Ovary (tissue), 3 donors: Measurements from ENCODE around the gene EHBP1.

Source experiments
- EP300 ChIP-seq: sonication (generic); formaldehyde crosslinking; IDR thresholded peaks from one replicate; pipeline ENCODE4 v1.6.1; 2017; ENCODE audit warnings: antibody characterized with exemption
- POLR2A ChIP-seq: fragments of 450-650 bp; IDR thresholded peaks from one replicate; pipeline ENCODE4 v1.6.1; 2017; ENCODE audit warnings: antibody characterized with exemption, mild to moderate bottlenecking, moderate library complexity
- TF ChIP-seq, protein P1 (sequence below), 3 donors: fragments of 450-650 bp in 2 of 3; fragments of 200-600 bp in 1 of 3; IDR thresholded peaks; one replicate each; pipeline versions ENCODE4 v1.5.1 to v1.8.0; 2016 to 2022; ENCODE audit warnings: antibody characterized with exemption in 3 of 3, mild to moderate bottlenecking in 1 of 3
- donor health status: DM: no; HTN: no; CAD: no.

DNA sequence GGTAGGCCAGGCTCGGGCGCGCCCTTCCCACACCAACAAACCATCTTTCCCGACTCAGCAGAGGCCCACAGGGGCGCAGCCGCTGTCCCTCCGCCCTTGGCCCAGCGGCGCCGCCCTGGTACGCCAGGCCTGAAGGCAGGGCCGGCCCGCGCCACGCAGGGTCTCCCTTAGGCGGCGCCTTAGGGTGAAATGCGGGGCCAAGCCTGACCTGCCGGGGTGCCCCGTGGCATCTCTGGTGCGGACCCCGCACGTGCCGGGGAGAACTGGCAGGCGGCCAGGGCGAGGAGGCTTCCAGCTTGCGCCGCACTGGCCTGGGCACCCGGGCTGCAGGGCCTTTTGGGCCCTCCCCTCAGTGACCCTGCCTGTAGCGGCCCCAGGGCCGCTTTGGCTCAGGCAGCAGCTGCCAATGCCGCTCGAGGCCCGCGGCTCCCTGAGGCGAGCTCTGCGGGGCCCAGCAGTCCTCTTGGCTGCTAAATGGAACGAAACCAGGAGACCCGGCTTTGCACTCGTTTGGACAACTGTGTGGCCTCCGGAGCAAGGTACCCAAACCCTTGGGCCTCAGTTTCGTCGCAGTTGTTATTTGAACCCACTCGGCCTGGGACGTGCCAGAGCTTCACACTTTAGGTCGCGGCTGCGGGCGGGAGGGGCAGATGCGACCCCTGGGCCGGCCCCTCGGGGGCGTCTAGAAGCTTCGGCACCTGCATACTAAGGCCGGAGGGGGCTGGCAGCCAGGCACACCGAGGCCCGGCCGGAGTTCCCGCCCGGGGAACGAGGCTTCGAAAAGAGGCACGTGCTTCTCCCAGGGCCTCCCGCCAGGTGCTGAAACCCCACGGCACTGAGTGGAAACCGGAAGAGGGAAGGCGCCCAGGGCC, 353.6 kb downstream of the EHBP1 start:
- TF ChIP-seq, protein P1, sequence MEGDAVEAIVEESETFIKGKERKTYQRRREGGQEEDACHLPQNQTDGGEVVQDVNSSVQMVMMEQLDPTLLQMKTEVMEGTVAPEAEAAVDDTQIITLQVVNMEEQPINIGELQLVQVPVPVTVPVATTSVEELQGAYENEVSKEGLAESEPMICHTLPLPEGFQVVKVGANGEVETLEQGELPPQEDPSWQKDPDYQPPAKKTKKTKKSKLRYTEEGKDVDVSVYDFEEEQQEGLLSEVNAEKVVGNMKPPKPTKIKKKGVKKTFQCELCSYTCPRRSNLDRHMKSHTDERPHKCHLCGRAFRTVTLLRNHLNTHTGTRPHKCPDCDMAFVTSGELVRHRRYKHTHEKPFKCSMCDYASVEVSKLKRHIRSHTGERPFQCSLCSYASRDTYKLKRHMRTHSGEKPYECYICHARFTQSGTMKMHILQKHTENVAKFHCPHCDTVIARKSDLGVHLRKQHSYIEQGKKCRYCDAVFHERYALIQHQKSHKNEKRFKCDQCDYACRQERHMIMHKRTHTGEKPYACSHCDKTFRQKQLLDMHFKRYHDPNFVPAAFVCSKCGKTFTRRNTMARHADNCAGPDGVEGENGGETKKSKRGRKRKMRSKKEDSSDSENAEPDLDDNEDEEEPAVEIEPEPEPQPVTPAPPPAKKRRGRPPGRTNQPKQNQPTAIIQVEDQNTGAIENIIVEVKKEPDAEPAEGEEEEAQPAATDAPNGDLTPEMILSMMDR (IDR thresholded peaks at IDR 0.05), result no peak
- TF ChIP-seq POLR2A, result no peak
- no peak for TF ChIP-seq EP300
